Epidermal melanocyte (primary cell): ENCODE data around the gene TPCN2.

Experiments used
- DNase-seq: peaks from one replicate; pipeline ENCODE4 v3.0.0; 2011; ENCODE audit warnings: low spot score; ENCODE audit not compliant: insufficient read length

The TPCN2 gene

DNA sequence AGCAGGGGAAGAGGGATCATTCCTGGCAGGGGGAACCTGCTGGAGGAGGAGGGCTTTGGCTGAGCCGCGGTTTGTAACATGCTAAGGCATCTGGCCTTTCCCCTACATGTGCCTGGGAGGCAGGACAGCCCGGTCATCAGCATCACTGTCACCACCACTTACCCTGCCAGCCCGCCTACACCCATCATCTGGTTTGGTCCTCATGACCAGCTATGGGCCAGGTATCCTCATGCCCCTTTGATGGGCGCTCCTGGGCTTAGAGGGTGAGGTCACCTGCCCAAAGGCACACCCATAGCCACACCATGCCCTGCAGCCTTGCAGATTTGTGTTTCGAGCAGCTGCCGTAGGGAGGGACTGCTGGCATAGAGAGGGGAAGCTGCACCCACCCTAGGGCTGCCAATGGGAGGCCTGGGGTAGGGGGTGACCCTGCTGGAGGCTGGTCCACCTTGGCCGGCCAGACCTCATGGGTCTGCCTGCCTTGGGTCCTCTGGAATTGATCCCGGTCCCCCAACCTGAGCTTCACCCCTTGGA lies 38.3 kb upstream of the TPCN2 start:
- DNase-seq, result no peak

GRCh38 chr11:69010964-69011623 lies 37.6 kb upstream of the TPCN2 start:
- peak; percentile 89 for DNase-seq

GRCh38 chr11:69011624-69012091 lies 37.1 kb upstream of the TPCN2 start:
- DNase-seq, result no peak

- DNase-seq, result no peak
Measured at GRCh38 chr11:69012092-69013008, 36.4 kb upstream of the TPCN2 start.

- peak; percentile 53 for DNase-seq
Measured at GRCh38 chr11:69013009-69013951, 35.5 kb upstream of the TPCN2 start, which contains the start of gene MRGPRF. TSS of gene MRGPRF (minus strand) at chr11:69013246. CDS start at chr11:69009901, 3,345 bp downstream.

- no peak for DNase-seq
Measured at GRCh38 chr11:69014084-69014851, 34.5 kb upstream of the TPCN2 start.

- no peak for DNase-seq
Measured at GRCh38 chr11:69014898-69015549, 33.7 kb upstream of the TPCN2 start.

- DNase-seq, result no peak
Measured at GRCh38 chr11:69017951-69018350, 30.8 kb upstream of the TPCN2 start.

DNA sequence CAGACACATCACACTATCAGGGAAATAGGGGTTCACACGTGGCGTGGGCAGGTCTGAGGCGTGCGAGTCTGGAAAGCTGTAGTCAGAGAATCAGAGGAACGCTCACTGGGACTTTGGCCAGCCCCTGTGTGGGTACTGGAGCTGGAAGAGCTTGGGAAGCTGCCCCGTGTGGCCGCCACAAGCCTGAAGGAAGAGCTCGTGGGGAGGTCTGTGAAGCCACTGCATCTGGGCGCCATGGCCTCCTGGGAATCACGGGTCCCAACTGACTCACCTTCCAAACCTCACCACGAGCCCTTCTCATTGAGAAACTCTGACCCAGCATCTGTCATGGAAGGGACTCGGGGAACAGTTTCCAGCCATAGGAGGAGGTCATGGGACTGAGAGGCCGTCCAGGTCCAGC lies 29.8 kb upstream of the TPCN2 start:
- DNase-seq, result no peak

DNA sequence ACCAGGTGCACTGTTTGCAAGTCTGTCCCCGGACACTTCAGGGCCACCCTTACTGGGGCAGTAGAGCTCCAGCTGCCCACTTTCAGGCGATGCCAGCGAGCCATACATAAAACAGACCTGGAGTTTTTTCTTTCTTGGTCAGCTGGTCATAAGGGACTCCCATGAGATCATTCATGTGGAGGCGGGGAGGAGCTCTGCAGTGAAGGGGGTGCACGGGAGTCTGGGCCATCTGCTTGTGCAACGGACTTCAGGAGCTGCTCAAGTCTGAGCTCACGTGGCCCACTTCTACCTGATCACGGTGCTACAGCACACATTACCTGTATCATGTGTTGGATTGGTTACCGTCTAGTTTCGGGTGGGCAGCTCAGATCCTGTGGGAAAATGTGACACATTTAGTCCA lies 26.5 kb upstream of the TPCN2 start:
- no peak for DNase-seq

DNA sequence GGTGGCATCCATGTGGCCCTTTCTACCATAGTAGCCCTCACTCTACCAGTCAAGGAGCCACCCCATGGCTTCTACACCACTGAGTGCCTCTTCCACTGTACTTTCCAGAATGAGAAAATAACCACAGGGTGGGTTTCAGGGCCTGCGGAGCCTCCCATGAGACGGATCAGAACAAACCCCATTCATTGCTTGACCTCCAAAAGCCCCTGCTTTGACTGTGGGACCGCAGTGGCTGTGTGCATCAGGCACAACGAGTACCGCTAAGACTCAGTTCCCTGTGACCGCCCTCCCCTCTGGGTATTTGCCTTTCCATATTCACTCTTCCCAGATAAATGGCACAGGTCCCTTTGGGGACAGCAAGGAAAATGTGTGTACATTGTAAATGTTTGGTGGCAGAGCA lies 24.2 kb upstream of the TPCN2 start:
- DNase-seq, result no peak

GRCh38 chr11:69027704-69028372 lies 20.9 kb upstream of the TPCN2 start:
- DNase-seq, result no peak

- no peak for DNase-seq
Measured at GRCh38 chr11:69030301-69030700, 18.4 kb upstream of the TPCN2 start.

GRCh38 chr11:69032833-69033232 lies 15.9 kb upstream of the TPCN2 start:
- DNase-seq, result no peak

DNA sequence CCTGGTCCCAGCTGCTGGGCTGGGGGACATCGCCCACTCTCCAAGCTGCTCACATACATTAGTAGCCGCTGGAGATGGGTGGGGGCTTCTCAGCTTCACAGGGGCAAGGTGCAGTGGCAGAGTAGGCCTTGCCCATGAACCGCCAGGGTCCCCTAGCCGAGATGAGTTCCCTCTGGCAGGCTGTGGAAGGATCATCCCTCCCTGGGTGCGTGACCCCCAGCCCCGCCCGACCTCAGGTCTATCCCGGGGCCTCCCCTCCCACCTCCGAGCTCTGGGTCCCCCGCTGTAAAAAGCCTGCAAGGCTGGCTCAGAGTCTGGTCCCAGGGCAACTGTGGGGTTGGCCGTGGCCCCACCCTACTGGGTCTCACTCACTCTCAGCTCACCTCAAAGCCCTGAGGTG lies 15.3 kb upstream of the TPCN2 start:
- no peak for DNase-seq

GRCh38 chr11:69034123-69034867 lies 14.4 kb upstream of the TPCN2 start:
- DNase-seq, result no peak

DNA sequence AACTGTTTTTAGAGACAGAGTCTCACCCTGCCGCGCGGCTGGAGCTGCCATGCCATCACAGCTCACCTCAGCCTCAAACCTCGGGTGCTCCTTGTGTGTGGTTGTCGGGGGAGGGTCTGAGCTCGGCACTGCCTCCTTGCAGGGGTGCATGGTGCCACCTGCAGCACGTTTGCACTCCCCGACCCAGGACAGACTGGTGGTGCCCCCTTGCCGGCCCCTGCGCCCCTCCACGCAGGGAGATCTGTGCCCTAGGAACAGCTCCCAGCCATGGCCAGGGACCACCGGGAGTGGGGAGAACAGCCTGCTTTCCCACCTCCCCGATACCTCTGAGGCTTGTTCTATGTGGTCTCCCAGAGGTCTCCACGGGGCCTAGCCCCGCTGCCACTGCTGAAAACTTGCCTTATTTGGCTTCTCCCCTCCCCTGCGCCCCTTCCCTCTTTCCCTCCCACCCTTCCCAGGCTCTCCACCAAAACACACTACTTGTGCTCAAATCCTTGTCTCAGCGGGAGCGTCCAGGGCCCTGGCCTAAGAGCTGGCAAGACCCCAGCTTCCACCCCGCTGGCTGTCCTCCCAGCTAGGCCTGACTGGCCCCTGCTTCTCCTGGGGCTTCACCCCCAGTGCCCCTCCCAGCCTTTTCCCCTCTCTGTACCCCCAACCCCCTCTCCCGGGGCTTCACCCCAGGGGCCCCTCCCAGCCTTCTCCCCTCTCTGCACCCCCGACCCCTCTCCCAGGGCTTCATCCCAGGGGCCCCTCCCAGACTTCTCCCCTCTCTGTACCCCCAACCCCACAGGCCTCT lies 13.4 kb upstream of the TPCN2 start:
- DNase-seq, result no peak

- no peak for DNase-seq
Measured at GRCh38 chr11:69035946-69036340, 12.8 kb upstream of the TPCN2 start.
